ENCODE measurements around the gene ELF4.
A peak's percentile ranks its signal among the peaks of the same experiment; 100 is the strongest.

Gene ELF4

DNA sequence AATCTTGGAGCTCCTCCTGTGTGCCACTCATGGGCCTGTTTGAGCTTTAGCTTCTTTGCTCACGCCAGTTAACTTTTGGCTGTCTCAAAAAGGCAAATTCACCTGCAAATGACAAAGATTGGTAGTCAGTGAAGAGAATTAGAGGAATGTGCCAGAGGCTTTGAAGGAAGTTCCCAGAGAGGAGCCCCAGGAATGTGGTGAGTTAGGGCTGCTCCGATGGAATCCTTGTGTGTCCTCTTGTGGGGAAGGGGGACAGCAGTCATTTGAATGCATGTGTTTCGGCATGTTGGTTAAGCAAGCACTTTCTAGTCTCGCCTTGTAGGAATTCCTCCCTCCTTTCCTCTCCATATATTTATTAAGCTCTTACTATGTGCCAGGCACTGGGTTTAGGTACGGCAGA lies 62.9 kb downstream of the ELF4 start:
- DNase-seq (ENCODE audit: low spot score): no peak

DNA sequence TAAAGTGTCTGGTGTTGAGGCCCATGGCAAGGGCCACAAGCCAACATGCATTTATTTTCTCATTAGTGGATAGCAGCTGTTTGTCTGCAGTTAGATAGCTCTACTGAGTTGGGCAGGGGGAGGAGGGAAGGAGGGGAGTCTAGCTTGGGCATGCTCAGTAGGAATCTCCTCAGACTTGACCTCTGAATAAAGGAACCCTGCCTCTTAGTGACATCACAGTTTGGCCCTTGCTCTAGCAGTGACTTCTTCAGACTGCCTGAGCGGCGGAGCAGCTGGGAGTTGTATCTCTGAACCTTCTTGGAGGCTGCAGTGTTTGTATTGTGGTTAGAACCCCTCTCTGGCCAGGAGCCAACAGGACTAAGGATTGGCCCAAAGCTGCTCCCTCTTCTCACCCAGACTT lies 70.5 kb downstream of the ELF4 start:
- no peak for DNase-seq (ENCODE audit: low spot score)

- DNase-seq (ENCODE audit: low spot score): no peak
Observed at GRCh38 chrX:130034178-130034577, 76.1 kb downstream of the ELF4 start.

GRCh38 chrX:130032552-130032951 lies 77.7 kb downstream of the ELF4 start:
- no peak for DNase-seq (ENCODE audit: low spot score)

DNA sequence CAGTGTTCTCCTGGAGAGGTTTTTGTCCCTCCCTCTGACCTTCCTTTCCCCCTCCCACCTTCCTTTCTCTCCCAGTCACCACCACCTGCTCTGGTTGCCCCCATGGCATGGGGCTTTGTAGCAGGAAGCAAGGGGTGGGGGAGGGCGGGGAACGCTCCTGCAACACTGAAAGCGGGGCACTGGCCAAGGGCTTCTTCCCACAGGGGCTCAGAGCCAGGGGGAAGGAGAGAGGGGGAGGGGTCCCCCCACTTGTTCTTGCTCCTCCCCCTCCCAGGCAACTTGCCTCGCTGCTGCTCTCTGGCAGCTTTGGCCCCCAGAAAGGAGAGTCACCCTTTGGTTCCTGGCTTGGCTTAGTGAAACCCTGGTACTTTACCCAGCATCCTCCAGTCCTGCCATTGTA lies 79.5 kb downstream of the ELF4 start:
- peak; percentile 7 for DNase-seq (ENCODE audit: low spot score)

DNA sequence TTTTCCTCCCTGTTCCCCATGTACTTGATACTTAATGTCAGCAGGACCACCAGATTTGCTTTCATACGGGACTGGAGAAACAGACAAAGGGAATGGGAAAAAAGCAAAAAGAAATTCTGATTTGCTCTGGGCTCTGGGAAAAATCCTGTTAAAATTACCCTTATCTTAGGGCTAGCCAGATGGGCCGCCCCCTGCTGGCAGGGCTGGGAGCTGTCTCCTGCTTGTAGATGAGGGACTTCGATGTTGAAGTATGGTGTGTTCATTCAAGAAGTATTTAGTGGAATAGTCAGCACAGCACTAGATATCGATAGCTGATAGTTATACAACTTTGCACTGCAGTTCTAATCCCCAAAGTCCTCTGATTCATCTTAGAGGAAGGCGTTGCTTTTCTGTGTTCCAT lies 82.1 kb downstream of the ELF4 start:
- DNase-seq (ENCODE audit: low spot score): no peak

DNA sequence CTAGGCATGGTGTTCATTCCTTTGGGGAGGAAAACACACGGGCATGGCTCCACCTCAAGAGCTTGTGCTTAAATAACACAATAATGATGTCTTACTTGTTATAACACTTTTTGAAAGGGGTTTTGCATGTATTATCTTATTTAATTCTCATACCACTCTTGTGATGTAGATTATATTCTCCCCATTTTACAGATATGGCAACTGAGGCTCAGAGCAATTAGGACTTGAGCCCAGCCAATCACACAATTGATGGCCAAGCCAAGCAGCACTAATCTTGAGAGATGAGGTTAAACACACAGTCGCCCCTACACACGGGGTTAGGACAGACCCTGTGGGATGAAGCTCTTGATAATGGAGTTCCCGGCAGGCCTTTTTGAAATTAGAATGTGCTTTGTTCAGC lies 82.7 kb downstream of the ELF4 start:
- DNase-seq (ENCODE audit: low spot score): no peak

DNA sequence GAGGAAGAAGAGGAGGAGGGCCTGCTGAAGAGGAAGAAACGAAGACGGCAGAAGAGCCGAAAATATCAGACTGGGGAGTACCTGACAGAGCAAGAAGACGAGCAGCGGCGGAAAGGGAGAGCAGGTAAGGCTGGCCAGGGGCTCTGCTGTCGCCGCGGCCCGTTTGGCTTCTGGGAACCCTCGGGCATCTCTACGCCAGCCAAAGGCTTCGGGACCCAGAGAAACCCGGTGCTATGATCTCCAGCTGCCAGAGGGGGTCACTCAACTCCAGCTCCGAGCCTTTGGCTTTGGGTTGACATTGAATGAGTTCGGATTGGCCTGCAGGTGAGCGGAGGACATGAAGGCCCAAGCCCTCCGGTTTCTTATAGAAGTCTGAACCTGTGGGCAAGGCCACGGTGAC lies 85.0 kb downstream of the ELF4 start:
- no peak for DNase-seq (ENCODE audit: low spot score)

DNA sequence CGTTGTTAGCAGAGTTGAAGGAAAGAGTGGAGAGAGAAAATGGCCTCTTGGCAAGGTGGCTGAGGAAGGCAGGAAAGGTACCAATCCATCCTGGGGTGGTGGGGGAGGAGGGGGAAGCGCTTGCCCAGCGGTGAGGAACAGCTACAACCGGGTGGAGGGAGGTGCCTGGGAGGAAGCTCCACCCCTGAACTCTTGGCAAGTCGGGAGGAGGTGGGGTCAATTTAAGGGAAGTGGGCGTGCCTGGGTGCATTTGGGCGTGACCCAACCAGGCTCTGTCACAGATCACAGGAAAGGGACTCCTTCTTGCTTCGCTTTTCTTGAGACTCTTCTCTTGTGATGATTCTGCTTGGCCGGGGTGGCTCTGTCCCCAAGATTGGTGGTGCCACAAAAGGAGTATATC lies 86.2 kb downstream of the ELF4 start:
- peak; percentile 8 for DNase-seq (ENCODE audit: low spot score)

DNA sequence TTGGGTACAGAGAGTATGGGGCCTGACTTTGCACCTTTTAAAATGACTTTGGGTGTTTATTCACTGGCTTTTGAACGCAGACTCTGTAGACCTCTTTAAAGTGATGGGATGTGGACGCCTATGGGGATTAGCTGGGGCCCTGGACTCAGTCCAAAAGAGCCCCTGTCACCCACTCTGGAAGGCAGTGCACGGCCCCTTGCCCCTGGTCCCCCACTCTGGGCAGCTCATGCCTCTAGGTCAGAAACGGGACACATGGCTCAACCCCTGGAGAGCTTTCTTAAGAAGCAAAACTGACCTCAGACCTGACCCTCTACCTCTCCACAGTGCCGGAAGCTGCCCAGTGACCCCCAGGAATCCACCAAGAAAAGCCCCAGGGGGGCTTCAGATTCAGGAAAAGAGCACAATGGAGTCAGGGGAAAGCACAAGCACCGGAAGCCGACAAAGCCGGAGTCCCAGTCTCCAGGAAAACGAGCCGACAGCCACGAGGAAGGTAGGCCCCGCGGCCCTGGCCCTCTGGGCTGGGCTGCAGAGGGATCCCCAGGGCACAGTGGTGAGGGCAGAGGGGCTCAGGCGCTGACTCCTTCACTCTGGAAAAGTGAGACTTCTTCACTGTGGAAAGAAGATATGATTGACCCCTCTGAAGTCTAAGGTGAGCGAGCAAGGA lies 89.5 kb downstream of the ELF4 start:
- DNase-seq (ENCODE audit: low spot score): no peak

GRCh38 chrX:130018143-130018542 lies 92.2 kb downstream of the ELF4 start:
- DNase-seq (ENCODE audit: low spot score): no peak

GRCh38 chrX:130015181-130015580 lies 95.1 kb downstream of the ELF4 start:
- no peak for DNase-seq (ENCODE audit: low spot score)

Data from putamen (tissue), 1 donor.